Measurements from ENCODE around the gene HPSE2.
"Not testable (repeated sequence)": the region's sequence is repeated elsewhere in the genome, so short reads cannot be mapped to it uniquely, and the experiment has no call there.

GRCh38 chr10:99132897-99133296, 102.8 kb downstream of the HPSE2 start:
- not testable (repeated sequence) for TF ChIP-seq CTCF (IDR thresholded peaks at IDR 0.05; ENCODE audit: borderline replicate concordance, extremely low read depth, low read length, poor library complexity, severe bottlenecking); EZH2 (IDR thresholded peaks at IDR 0.05; ENCODE audit: borderline replicate concordance, low read depth, low read length, severe bottlenecking)

All from DND-41 (cell line).